HEK293 (cell line): ENCODE measurements around the gene PPBP.

Experiments used
- CTCF ChIA-PET: fragments of 350-600 bp; formaldehyde crosslinking; extraction: SDS; loops from one replicate; lab custom pipeline; 2021; ENCODE audit warnings: antibody characterized with exemption; lab: Yijun Ruan, JAX
- POLR2A ChIA-PET: fragments of 300-600 bp; formaldehyde crosslinking; extraction: SDS; loops from one replicate; lab custom pipeline; 2020; ENCODE audit warnings: antibody characterized with exemption, inconsistent platforms; lab: Yijun Ruan, JAX
- H3K27ac ChIP-seq: fragments of 200-500 bp; sonication (Bioruptor generic); 2 replicates; pipeline ENCODE4 v1.5.1; 2014; ENCODE audit warnings: low read depth, low read length, control low read depth, inconsistent platforms; ENCODE audit errors: extremely low read depth
- H3K36me3 ChIP-seq, 2 experiments: fragments of 200-500 bp in 1 of 2; sonication (Bioruptor generic) in 1 of 2; 1 replicate in 1 of 2; 2 replicates in 1 of 2; pipeline ENCODE4 v1.5.1; 2014 to 2017; ENCODE audit warnings: inconsistent platforms in 2 of 2, low read length in 2 of 2; ENCODE audit not compliant: control insufficient read depth in 2 of 2, insufficient read depth in 1 of 2
- H3K4me1 ChIP-seq: fragments of 200-500 bp; sonication (Bioruptor generic); 2 replicates; pipeline ENCODE4 v1.5.1; 2014; ENCODE audit warnings: mild to moderate bottlenecking, low read length, inconsistent platforms; ENCODE audit not compliant: control insufficient read depth, insufficient read depth
- H3K4me3 ChIP-seq: 2 replicates; pipeline ENCODE4 v1.5.1; 2011; ENCODE audit warnings: low read depth, mild to moderate bottlenecking, control low read depth, low read length, moderate library complexity
- H3K9me3 ChIP-seq: fragments of 200-500 bp; sonication (Bioruptor generic); 2 replicates; pipeline ENCODE4 v1.5.1; 2014; ENCODE audit warnings: low read depth, low read length, inconsistent platforms; ENCODE audit not compliant: control insufficient read depth, insufficient read depth
- BCL11A ChIP-seq: fragments of 450-650 bp; formaldehyde crosslinking; IDR thresholded peaks from 2 replicates; pipeline ENCODE4 v1.5.1; 2016; ENCODE audit warnings: low read depth, missing biosample characterization, missing genetic modification characterization
- GLIS1 ChIP-seq: fragments of 450-650 bp; formaldehyde crosslinking; IDR thresholded peaks from 2 replicates; pipeline ENCODE4 v1.5.1; 2016; ENCODE audit warnings: missing biosample characterization, missing genetic modification characterization
- GLIS2 ChIP-seq: fragments of 450-650 bp; formaldehyde crosslinking; IDR thresholded peaks from 2 replicates; pipeline ENCODE4 v1.5.1; 2016; ENCODE audit warnings: missing biosample characterization, missing genetic modification characterization
- KLF10 ChIP-seq: fragments of 450-650 bp; IDR thresholded peaks from 2 replicates; pipeline ENCODE4 v1.5.1; 2018; ENCODE audit warnings: missing biosample characterization, mild to moderate bottlenecking, missing genetic modification characterization
- PATZ1 ChIP-seq: fragments of 450-650 bp; formaldehyde crosslinking; IDR thresholded peaks from 2 replicates; pipeline ENCODE4 v1.5.1; 2016; ENCODE audit warnings: missing biosample characterization, missing genetic modification characterization
- RBAK ChIP-seq: fragments of 450-650 bp; formaldehyde crosslinking; IDR thresholded peaks from 2 replicates; pipeline ENCODE4 v1.5.1; 2016; ENCODE audit warnings: missing biosample characterization, missing genetic modification characterization
- REPIN1 ChIP-seq: fragments of 450-650 bp; formaldehyde crosslinking; IDR thresholded peaks from 2 replicates; pipeline ENCODE4 v1.5.1; 2017; ENCODE audit warnings: missing biosample characterization, missing genetic modification characterization, low read depth
- SCRT1 ChIP-seq: fragments of 450-650 bp; formaldehyde crosslinking; IDR thresholded peaks from 2 replicates; pipeline ENCODE4 v1.5.1; 2016; ENCODE audit warnings: missing biosample characterization, missing genetic modification characterization, borderline replicate concordance
- SP3 ChIP-seq: fragments of 450-650 bp; formaldehyde crosslinking; IDR thresholded peaks from 2 replicates; pipeline ENCODE4 v1.5.1; 2016; ENCODE audit warnings: missing biosample characterization, missing genetic modification characterization
- YY2 ChIP-seq: fragments of 450-650 bp; formaldehyde crosslinking; IDR thresholded peaks from 2 replicates; pipeline ENCODE4 v1.5.1; 2016; ENCODE audit warnings: missing biosample characterization, missing genetic modification characterization
- ZNF112 ChIP-seq: fragments of 450-650 bp; formaldehyde crosslinking; IDR thresholded peaks from 2 replicates; pipeline ENCODE4 v1.5.0; 2017; ENCODE audit warnings: missing biosample characterization, missing genetic modification characterization
- ZNF114 ChIP-seq: fragments of 450-650 bp; formaldehyde crosslinking; IDR thresholded peaks from 2 replicates; pipeline ENCODE4 v1.5.0; 2017; ENCODE audit warnings: missing biosample characterization, missing genetic modification characterization
- ZNF341 ChIP-seq: fragments of 450-650 bp; formaldehyde crosslinking; IDR thresholded peaks from 2 replicates; pipeline ENCODE4; 2016; ENCODE audit warnings: low read depth, missing biosample characterization, missing genetic modification characterization
- ZNF350 ChIP-seq: fragments of 450-650 bp; formaldehyde crosslinking; IDR thresholded peaks from 2 replicates; pipeline ENCODE4 v1.5.0; 2017; ENCODE audit warnings: missing biosample characterization, mild to moderate bottlenecking, missing genetic modification characterization
- ZNF354C ChIP-seq: fragments of 450-650 bp; formaldehyde crosslinking; IDR thresholded peaks from 2 replicates; pipeline ENCODE4 v1.5.1; 2016; ENCODE audit warnings: missing biosample characterization, missing genetic modification characterization, low read depth, borderline replicate concordance
- ZNF366 ChIP-seq: fragments of 450-650 bp; formaldehyde crosslinking; conservative IDR thresholded peaks from 2 replicates; pipeline ENCODE4 v1.5.1; 2016; ENCODE audit warnings: missing biosample characterization, missing genetic modification characterization
- ZNF37A ChIP-seq: fragments of 450-650 bp; IDR thresholded peaks from 2 replicates; pipeline ENCODE4 v1.5.1; 2018; ENCODE audit warnings: missing biosample characterization, missing genetic modification characterization
- ZNF391 ChIP-seq: fragments of 450-650 bp; formaldehyde crosslinking; IDR thresholded peaks from 2 replicates; pipeline ENCODE4 v1.5.1; 2016; ENCODE audit warnings: low read depth, missing biosample characterization, missing genetic modification characterization, borderline replicate concordance
- ZNF394 ChIP-seq: fragments of 450-650 bp; formaldehyde crosslinking; IDR thresholded peaks from 2 replicates; pipeline ENCODE4 v1.5.1; 2016; ENCODE audit warnings: missing biosample characterization, missing genetic modification characterization, mild to moderate bottlenecking, moderate library complexity, borderline replicate concordance
- ZNF423 ChIP-seq: fragments of 450-650 bp; formaldehyde crosslinking; IDR thresholded peaks from 2 replicates; pipeline ENCODE4 v1.5.1; 2016; ENCODE audit warnings: missing biosample characterization, missing genetic modification characterization
- ZNF48 ChIP-seq: fragments of 450-650 bp; formaldehyde crosslinking; IDR thresholded peaks from 2 replicates; pipeline ENCODE4 v1.5.1; 2016; ENCODE audit warnings: missing biosample characterization, missing genetic modification characterization
- ZNF549 ChIP-seq: fragments of 450-650 bp; IDR thresholded peaks from 2 replicates; pipeline ENCODE4 v1.5.1; 2018; ENCODE audit warnings: missing biosample characterization, missing genetic modification characterization, mild to moderate bottlenecking, inconsistent platforms, moderate library complexity
- ZNF585B ChIP-seq: fragments of 450-650 bp; formaldehyde crosslinking; IDR thresholded peaks from 2 replicates; pipeline ENCODE4 v1.5.1; 2016; ENCODE audit warnings: missing biosample characterization, missing genetic modification characterization
- ZNF600 ChIP-seq: fragments of 450-650 bp; formaldehyde crosslinking; IDR thresholded peaks from 2 replicates; pipeline ENCODE4 v1.5.1; 2016; ENCODE audit warnings: missing biosample characterization, missing genetic modification characterization
- ZNF645 ChIP-seq: fragments of 450-650 bp; formaldehyde crosslinking; IDR thresholded peaks from 2 replicates; pipeline ENCODE4; 2016; ENCODE audit warnings: missing biosample characterization, missing genetic modification characterization
- ZNF654 ChIP-seq: fragments of 450-650 bp; formaldehyde crosslinking; IDR thresholded peaks from 2 replicates; pipeline ENCODE4 v1.5.1; 2016; ENCODE audit warnings: low read depth, missing biosample characterization, missing genetic modification characterization
- ZNF670 ChIP-seq: fragments of 450-650 bp; formaldehyde crosslinking; IDR thresholded peaks from 2 replicates; pipeline ENCODE4 v1.5.1; 2016; ENCODE audit warnings: missing biosample characterization, missing genetic modification characterization, low read depth
- ZNF677 ChIP-seq: fragments of 450-650 bp; IDR thresholded peaks from 2 replicates; pipeline ENCODE4 v1.5.0; 2018; ENCODE audit warnings: missing biosample characterization, mild to moderate bottlenecking, missing genetic modification characterization, moderate library complexity
- ZNF747 ChIP-seq: fragments of 450-650 bp; formaldehyde crosslinking; IDR thresholded peaks from 2 replicates; pipeline ENCODE4 v1.5.1; 2016; ENCODE audit warnings: missing biosample characterization, missing genetic modification characterization
- TF ChIP-seq, protein P1 (sequence below): sonication (generic); formaldehyde crosslinking; IDR thresholded peaks from 2 replicates; pipeline ENCODE4 v1.8.1; 2022; ENCODE audit warnings: mild to moderate bottlenecking, moderate library complexity, missing genetic modification reagents
- TF ChIP-seq, protein P2 (sequence below): fragments of 450-650 bp; formaldehyde crosslinking; IDR thresholded peaks from 2 replicates; pipeline ENCODE4 v1.5.1; 2016; ENCODE audit warnings: missing biosample characterization, missing genetic modification characterization

The PPBP gene

GRCh38 chr4:74009307-74009706 is 21.3 kb upstream of the PPBP start:
- POLR2A ChIA-PET: no interaction called here
- TF ChIP-seq ZNF37A (tag by site-specific recombination): no peak
- TF ChIP-seq YY2 (tag by site-specific recombination): no peak
- no peak for TF ChIP-seq PATZ1 (tag by site-specific recombination)
- TF ChIP-seq ZNF670: no peak
- no peak for TF ChIP-seq ZNF677
- no peak for TF ChIP-seq ZNF585B (tag by site-specific recombination)
- TF ChIP-seq ZNF747 (tag by site-specific recombination): no peak
- no peak for TF ChIP-seq SP3 (tag by site-specific recombination)
- TF ChIP-seq, protein P1, sequence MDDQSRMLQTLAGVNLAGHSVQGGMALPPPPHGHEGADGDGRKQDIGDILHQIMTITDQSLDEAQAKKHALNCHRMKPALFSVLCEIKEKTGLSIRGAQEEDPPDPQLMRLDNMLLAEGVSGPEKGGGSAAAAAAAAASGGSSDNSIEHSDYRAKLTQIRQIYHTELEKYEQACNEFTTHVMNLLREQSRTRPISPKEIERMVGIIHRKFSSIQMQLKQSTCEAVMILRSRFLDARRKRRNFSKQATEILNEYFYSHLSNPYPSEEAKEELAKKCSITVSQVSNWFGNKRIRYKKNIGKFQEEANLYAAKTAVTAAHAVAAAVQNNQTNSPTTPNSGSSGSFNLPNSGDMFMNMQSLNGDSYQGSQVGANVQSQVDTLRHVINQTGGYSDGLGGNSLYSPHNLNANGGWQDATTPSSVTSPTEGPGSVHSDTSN (CRISPR knock-in tag): no peak
- TF ChIP-seq REPIN1 (tag by site-specific recombination): no peak
- no peak for TF ChIP-seq ZNF354C (tag by site-specific recombination)
- no peak for TF ChIP-seq ZNF366
- TF ChIP-seq ZNF391 (tag by site-specific recombination): no peak
- TF ChIP-seq ZNF341 (tag by site-specific recombination): no peak
- no peak for TF ChIP-seq ZNF600 (tag by site-specific recombination)
- no peak for TF ChIP-seq ZNF654 (tag by site-specific recombination)
- H3K27ac ChIP-seq: no peak overlapping the region

DNA sequence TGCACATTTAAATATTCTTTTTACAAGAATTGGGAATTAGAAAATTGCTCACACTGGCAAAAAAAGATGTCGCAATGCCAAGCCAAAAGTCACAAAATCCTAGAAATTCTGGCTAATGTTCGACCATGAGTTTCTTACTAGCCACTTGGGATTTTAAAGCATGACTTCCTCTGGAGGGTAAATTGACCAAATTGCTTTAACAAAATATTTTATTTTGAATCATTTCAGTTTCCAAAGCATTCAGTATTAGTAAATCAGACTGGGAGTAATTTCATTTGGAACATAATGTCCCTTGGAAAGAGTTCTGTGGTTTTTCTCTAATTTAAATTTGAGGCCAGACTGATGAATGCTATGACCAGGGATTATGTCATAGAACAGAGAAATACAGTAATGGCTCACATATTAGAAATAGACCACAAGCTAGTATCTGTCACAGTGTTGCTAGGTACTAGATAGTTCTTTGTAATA is 18.1 kb upstream of the PPBP start:
- no peaks in the 10 kb centered on the region for H3K9me3 ChIP-seq
- ChIA-PET CTCF (interaction anchor here (1.3 kb wide), 1 partner anchor 13 kb away, joined by 4 read pairs; no protein-coding TSS in a partner anchor), POLR2A (no interaction called here)
- no peaks in the 10 kb centered on the region for H3K4me1 ChIP-seq
- H3K4me3 ChIP-seq: no peak overlapping the region
- no peak overlapping the region for H3K27ac ChIP-seq
- no peaks in the 10 kb centered on the region for H3K36me3 ChIP-seq
- TF ChIP-seq ZNF37A (tag by site-specific recombination): no peak
- no peak for TF ChIP-seq ZNF394
- no peak for TF ChIP-seq ZNF645
- TF ChIP-seq ZNF423 (tag by site-specific recombination): no peak
- no peak for TF ChIP-seq ZNF549 (tag by site-specific recombination)
- TF ChIP-seq ZNF114 (tag by site-specific recombination): no peak
- TF ChIP-seq RBAK (tag by site-specific recombination): no peak
- TF ChIP-seq BCL11A (tag by site-specific recombination): no peak
- TF ChIP-seq ZNF654 (tag by site-specific recombination): no peak
- no peak for TF ChIP-seq SCRT1 (tag by site-specific recombination)
- TF ChIP-seq, protein P1 (CRISPR knock-in tag): no peak
- no peak for TF ChIP-seq ZNF350 (tag by site-specific recombination)
- no peak for TF ChIP-seq ZNF112 (tag by site-specific recombination)
- TF ChIP-seq, protein P2, sequence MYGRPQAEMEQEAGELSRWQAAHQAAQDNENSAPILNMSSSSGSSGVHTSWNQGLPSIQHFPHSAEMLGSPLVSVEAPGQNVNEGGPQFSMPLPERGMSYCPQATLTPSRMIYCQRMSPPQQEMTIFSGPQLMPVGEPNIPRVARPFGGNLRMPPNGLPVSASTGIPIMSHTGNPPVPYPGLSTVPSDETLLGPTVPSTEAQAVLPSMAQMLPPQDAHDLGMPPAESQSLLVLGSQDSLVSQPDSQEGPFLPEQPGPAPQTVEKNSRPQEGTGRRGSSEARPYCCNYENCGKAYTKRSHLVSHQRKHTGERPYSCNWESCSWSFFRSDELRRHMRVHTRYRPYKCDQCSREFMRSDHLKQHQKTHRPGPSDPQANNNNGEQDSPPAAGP: no peak
- no peak for TF ChIP-seq GLIS1 (tag by site-specific recombination)
- TF ChIP-seq ZNF585B (tag by site-specific recombination): no peak
- TF ChIP-seq KLF10 (tag by site-specific recombination): no peak
- no peak for TF ChIP-seq ZNF48
- no peak for TF ChIP-seq GLIS2 (tag by site-specific recombination)

More at GRCh38 chr4:74009307-74009706, 21.3 kb upstream of the PPBP start:
- Histone ChIP-seq H3K4me1 (no peaks in the 10 kb centered on the region), H3K36me3 (no peaks in the 10 kb centered on the region), H3K4me3 (no peak overlapping the region), H3K9me3 (no peaks in the 10 kb centered on the region)
- CTCF ChIA-PET: no interaction called here
